ENCODE measurements around the gene KCNH4.
A peak's percentile ranks its signal among the peaks of the same experiment; 100 is the strongest.
"Not testable (repeated sequence)": the region's sequence is repeated elsewhere in the genome, so short reads cannot be mapped to it uniquely, and the experiment has no call there.

Gene KCNH4

GRCh38 chr17:42153919-42154742, 26.8 kb downstream of the KCNH4 start:
- DNase-seq, result peak; percentile 22

DNA sequence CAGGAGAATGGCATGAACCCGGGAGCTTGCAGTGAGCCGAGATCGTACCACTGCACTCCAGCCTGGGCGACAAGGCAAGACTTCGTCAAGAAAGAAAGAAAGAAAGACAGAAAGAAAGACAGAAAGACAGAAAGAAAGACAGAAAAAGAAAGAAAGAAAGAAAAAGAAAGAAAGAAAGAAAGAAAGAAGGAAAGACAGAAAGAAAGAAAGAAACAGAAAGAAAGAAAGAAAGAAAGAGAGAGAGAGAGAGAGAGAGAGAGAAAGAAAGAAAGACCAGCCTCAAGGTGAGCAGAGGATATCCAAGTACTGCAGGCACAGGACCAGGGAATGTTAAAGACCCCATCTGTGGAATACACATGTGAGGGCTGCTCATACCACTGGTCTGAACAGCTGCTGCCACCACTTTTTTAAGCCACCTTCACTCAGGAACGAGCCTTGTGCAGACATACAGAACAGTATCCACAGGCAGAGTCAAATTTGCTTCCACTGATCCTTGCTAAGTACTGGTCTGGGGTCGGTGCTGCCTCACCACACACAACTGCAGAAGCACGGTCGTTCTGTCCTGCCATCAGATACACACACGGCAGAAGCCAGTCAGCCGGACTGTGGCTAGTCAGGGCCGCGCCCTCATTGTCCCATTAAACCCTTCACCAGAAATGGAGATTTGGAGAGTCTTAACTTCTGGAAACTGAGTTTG, 33.9 kb downstream of the KCNH4 start:
- H3K27ac ChIP-seq, result no peak overlapping the region
- no peak overlapping the region for H3K4me3 ChIP-seq (ENCODE audit: low read depth, low read length)
- TF ChIP-seq CTCF (IDR thresholded peaks at IDR 0.05; ENCODE audit: low read depth, low read length, missing control alignments), result no peak
- DNase-seq, result no peak
- in situ Hi-C loops (cut with HindIII; ENCODE audit: low pct_ligation_motif_present, low sequenced_read_pairs), result no loop called here
- peaks cover 17% of the 10 kb centered on the region for H3K36me3 ChIP-seq (replicated peaks)
- H3K27me3 ChIP-seq (replicated peaks), result no peaks in the 10 kb centered on the region

More at GRCh38 chr17:42153919-42154742, 26.8 kb downstream of the KCNH4 start:
- peak overlapping the region; percentile 95 for H3K4me3 ChIP-seq (ENCODE audit: low read depth, low read length)
- H3K27me3 ChIP-seq (replicated peaks), result no peaks in the 10 kb centered on the region
- in situ Hi-C loops (cut with HindIII; ENCODE audit: low pct_ligation_motif_present, low sequenced_read_pairs), result no loop called here
- peaks cover 2% of the 10 kb centered on the region for H3K36me3 ChIP-seq (replicated peaks)
- no peak for TF ChIP-seq CTCF (IDR thresholded peaks at IDR 0.05; ENCODE audit: low read depth, low read length, missing control alignments)
- peak overlapping the region; percentile 74 for H3K27ac ChIP-seq

DNA sequence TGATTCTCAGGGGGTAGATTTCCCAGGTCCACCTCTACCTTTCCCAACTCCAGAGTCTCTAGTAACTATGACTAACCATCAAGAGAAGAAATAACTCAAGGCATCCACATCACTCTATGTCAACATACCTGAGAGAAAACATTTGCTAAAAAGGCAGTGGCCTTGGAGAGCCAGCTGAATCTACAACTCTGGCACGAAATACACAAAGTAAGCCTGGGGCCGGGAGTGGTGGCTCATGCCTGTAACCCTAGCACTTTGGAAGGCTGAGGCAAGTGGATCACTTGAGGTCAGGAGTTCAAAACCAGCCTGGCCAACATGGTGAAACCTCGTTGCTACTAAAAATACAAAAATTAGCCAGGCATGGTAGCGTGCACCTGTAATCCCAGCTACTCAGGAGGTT, 37.8 kb downstream of the KCNH4 start:
- in situ Hi-C loops (cut with HindIII; ENCODE audit: low pct_ligation_motif_present, low sequenced_read_pairs); H3K27me3 ChIP-seq (replicated peaks); H3K4me3 ChIP-seq (ENCODE audit: low read depth, low read length); DNase-seq: not testable (repeated sequence)
- H3K27ac ChIP-seq, result peak overlapping the region; percentile 20
- peaks cover 16% of the 10 kb centered on the region for H3K36me3 ChIP-seq (replicated peaks)

GRCh38 chr17:42142371-42142896, 38.5 kb downstream of the KCNH4 start:
- no peak for TF ChIP-seq CTCF (IDR thresholded peaks at IDR 0.05; ENCODE audit: low read depth, low read length, missing control alignments)
- Histone ChIP-seq H3K4me3 (ENCODE audit: low read depth, low read length) (no peak overlapping the region), H3K27ac (peak overlapping the region; percentile 31), H3K36me3 (replicated peaks) (peaks cover 11% of the 10 kb centered on the region), H3K27me3 (replicated peaks) (no peaks in the 10 kb centered on the region)
- peak; percentile 57 for DNase-seq
- in situ Hi-C loops (cut with HindIII; ENCODE audit: low pct_ligation_motif_present, low sequenced_read_pairs), result no loop called here

DNA sequence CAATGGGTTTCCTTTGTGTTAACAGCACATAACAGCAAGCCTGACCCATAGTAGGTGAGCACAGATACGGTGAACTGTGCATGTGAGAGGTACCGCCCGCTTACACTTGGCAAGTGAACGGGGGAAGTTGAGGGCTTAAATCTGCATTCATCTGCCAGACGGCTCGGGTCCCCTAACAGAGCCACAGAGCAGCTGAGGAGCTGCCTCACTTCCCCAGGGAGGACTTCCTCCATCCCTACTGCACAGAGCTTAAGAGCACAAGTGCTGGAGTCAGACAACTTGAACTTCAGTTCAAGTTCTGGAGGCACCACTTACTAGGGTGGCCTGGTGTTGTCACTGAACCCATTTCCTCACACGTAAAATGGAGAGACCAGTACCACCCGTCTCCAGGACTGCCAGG, 39.6 kb downstream of the KCNH4 start:
- H3K36me3 ChIP-seq (replicated peaks), result peaks cover 8% of the 10 kb centered on the region
- no peak overlapping the region for H3K27ac ChIP-seq
- H3K4me3 ChIP-seq (ENCODE audit: low read depth, low read length), result no peak overlapping the region
- TF ChIP-seq CTCF (IDR thresholded peaks at IDR 0.05; ENCODE audit: low read depth, low read length, missing control alignments), result no peak
- DNase-seq, result no peak
- H3K27me3 ChIP-seq (replicated peaks), result no peaks in the 10 kb centered on the region
- in situ Hi-C loops (cut with HindIII; ENCODE audit: low pct_ligation_motif_present, low sequenced_read_pairs), result no loop called here

DNA sequence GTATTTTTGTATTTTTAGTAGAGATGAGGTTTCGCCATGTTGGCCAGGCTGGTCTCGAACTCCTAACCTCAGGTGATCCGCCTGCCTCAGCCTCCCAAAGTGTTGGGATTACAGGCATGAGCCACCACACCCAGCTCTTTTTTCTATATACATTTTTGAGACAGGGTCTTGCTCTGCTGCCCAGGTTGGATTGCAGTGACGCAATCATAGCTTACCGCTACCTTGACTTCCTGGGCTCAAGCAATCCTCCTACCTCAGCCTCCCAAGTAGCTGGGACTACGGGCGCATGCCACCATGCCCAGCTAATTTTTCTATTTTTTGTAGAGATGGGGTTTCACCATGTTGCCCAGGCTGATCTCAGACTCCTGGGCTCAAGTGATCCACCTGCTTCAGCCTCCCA, 40.3 kb downstream of the KCNH4 start:
- H3K27ac ChIP-seq; H3K27me3 ChIP-seq (replicated peaks); in situ Hi-C loops (cut with HindIII; ENCODE audit: low pct_ligation_motif_present, low sequenced_read_pairs); H3K36me3 ChIP-seq (replicated peaks); H3K4me3 ChIP-seq (ENCODE audit: low read depth, low read length); DNase-seq: not testable (repeated sequence)

Measured in brain microvascular endothelial cell (primary cell).